Endothelial cell (in vitro differentiated cells): ENCODE data around the gene VPS18. TPM values are rescaled to one million over a fixed set of nuclear protein-coding genes. Genes with fewer than 3 reads are reported as not detected.

Experiments
- DNase-seq: peaks from one replicate; pipeline ENCODE4 v3.0.0; 2021; ENCODE audit warnings: low spot score
- H3K27ac Mint-ChIP-seq: one replicate; pipeline ENCODE4 v1.8.0; 2021; ENCODE audit warnings: mixed read lengths, inconsistent platforms; ENCODE audit not compliant: unreplicated experiment
- H3K27me3 Mint-ChIP-seq: one replicate; pipeline ENCODE4 v1.8.0; 2021; ENCODE audit warnings: mild to moderate bottlenecking, moderate library complexity, mixed read lengths, inconsistent platforms; ENCODE audit not compliant: unreplicated experiment
- H3K36me3 Mint-ChIP-seq: one replicate; pipeline ENCODE4 v1.8.0; 2021; ENCODE audit warnings: mild to moderate bottlenecking, low read depth, mixed read lengths, inconsistent platforms; ENCODE audit not compliant: unreplicated experiment
- H3K4me1 Mint-ChIP-seq: one replicate; pipeline ENCODE4 v1.8.0; 2021; ENCODE audit warnings: mild to moderate bottlenecking, mixed read lengths, inconsistent platforms; ENCODE audit not compliant: unreplicated experiment
- H3K4me3 Mint-ChIP-seq: one replicate; pipeline ENCODE4 v1.8.0; 2021; ENCODE audit warnings: mild to moderate bottlenecking, mixed read lengths, inconsistent platforms; ENCODE audit not compliant: unreplicated experiment
- H3K9me3 Mint-ChIP-seq: one replicate; pipeline ENCODE4 v1.8.0; 2021; ENCODE audit warnings: mixed read lengths, inconsistent platforms; ENCODE audit not compliant: unreplicated experiment
- total RNA-seq: library from RNA; stranded (reverse); fragmentation: NEBNext Ultra II Directional; extraction: Animal tissue kit (Norgen Biotek cat#: 25700); gene quantifications from one replicate; pipeline ENCODE4 v1.2.1, GENCODE V29; 2021; ENCODE audit not compliant: unreplicated experiment
- TF ChIP-seq, protein P1 (sequence below): fragments of 200-600 bp; sonication (generic); IDR thresholded peaks from one replicate; pipeline ENCODE4 v1.5.0; 2021; ENCODE audit warnings: antibody characterized with exemption; ENCODE audit not compliant: unreplicated experiment

VPS18 gene
- total RNA-seq, 1 donor from 2014 or later = 39.2 TPM

DNA sequence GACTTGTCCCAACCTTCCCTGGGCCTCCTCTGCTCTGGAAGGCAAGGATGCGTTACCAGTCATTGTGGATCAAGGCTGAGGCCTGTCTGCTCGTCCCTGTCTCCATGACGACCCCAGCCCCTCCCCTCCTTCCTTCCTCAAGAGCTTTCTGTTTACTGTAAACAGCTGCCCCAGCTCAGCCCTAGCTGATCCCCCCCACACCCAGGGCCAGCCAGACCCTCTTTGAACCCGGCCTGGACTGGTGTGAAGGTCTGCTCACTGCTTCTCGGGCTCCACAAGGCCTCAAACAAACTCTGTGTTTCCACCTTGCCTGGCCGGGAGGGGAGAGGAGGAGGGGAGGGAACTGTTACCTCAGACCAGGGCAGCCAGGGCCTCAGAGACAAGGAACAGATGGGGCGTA lies 16.9 kb downstream of the VPS18 start:
- TF ChIP-seq, protein P1, sequence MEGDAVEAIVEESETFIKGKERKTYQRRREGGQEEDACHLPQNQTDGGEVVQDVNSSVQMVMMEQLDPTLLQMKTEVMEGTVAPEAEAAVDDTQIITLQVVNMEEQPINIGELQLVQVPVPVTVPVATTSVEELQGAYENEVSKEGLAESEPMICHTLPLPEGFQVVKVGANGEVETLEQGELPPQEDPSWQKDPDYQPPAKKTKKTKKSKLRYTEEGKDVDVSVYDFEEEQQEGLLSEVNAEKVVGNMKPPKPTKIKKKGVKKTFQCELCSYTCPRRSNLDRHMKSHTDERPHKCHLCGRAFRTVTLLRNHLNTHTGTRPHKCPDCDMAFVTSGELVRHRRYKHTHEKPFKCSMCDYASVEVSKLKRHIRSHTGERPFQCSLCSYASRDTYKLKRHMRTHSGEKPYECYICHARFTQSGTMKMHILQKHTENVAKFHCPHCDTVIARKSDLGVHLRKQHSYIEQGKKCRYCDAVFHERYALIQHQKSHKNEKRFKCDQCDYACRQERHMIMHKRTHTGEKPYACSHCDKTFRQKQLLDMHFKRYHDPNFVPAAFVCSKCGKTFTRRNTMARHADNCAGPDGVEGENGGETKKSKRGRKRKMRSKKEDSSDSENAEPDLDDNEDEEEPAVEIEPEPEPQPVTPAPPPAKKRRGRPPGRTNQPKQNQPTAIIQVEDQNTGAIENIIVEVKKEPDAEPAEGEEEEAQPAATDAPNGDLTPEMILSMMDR = no peak

DNA sequence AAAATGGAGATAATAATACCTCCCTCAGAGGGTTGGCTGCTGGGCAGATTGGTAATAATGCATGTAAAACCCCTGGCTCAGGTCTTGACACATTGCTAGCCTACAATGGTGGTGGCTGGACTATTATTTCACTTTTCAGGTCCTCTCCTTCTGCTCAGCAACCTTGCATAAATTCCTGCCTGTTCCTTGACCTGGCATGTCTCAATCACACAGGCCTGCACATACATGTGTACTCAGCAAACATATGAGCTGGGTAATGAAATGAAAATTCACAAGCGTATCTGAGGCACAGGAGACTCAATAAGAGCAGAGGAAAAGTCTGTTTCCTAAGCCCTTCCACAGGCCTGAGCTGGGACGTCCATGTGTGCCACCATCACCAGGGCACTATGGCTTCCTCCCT lies 17.4 kb downstream of the VPS18 start:
- Mint-ChIP-seq H3K27ac (peak overlapping the region; percentile 97), H3K27me3 (peaks cover 31% of the 10 kb centered on the region), H3K4me1 (peaks cover 79% of the 10 kb centered on the region), H3K4me3 (no peak overlapping the region), H3K9me3 (no peaks in the 10 kb centered on the region), H3K36me3 (peaks cover 6% of the 10 kb centered on the region)
- TF ChIP-seq, protein P1 = no peak
- DNase-seq = no peak

More for the DNA sequence above, 16.9 kb downstream of the VPS18 start:
- Mint-ChIP-seq H3K4me1 (peaks cover 74% of the 10 kb centered on the region), H3K4me3 (peak overlapping the region; percentile 67), H3K27ac (peak overlapping the region; percentile 97), H3K27me3 (peaks cover 27% of the 10 kb centered on the region), H3K36me3 (peaks cover 6% of the 10 kb centered on the region), H3K9me3 (no peaks in the 10 kb centered on the region)
- no peak for DNase-seq

DNA sequence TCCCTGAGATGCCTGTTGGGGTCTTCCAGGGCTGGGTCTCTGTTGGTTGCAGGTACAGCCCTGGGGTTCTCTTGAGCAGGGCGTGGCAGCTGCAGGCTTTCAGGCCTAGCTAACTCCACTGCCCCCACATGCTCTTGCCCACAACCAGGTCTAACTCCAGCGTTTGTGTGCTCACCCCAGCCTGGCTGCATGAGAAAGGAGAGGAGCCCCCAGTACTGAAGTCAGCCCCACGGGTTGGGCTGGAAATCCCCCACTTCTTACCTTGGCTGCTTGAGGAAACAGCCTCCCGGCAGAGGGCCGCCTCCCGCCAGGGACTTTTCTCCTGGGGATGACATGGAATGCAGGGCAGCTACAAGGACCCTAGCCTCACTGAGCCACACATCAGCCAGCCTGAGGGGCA lies 18.2 kb downstream of the VPS18 start:
- H3K4me1 Mint-ChIP-seq = peaks cover 84% of the 10 kb centered on the region
- H3K36me3 Mint-ChIP-seq = peaks cover 6% of the 10 kb centered on the region
- peaks cover 36% of the 10 kb centered on the region for H3K27me3 Mint-ChIP-seq
- no peaks in the 10 kb centered on the region for H3K9me3 Mint-ChIP-seq
- no peak for DNase-seq
- H3K27ac Mint-ChIP-seq = no peak overlapping the region
- H3K4me3 Mint-ChIP-seq = no peak overlapping the region
- TF ChIP-seq, protein P1 = no peak

DNA sequence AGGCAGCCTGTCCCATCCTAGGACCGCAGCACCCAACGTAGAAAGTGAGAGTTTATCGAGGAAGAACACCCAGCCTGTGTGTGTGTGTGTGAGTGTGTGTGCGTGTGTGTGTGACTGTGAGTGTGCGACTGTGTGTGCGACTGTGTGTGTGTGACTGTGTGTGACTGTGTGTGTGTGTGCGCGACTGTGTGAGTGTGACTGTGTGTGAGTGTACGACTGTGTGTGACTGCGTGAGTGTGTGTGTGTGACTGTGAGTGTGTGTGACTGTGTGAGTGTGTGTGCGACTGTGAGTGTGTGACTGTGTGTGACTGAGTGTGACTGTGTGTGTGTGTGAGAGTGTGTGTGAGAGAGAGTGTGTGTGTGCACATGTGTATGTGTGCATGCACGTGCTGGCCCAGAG lies 19.8 kb downstream of the VPS18 start:
- Mint-ChIP-seq H3K4me3 (peak overlapping the region; percentile 85), H3K27me3 (peaks cover 40% of the 10 kb centered on the region), H3K9me3 (no peaks in the 10 kb centered on the region), H3K27ac (peak overlapping the region; percentile 93), H3K4me1 (peaks cover 81% of the 10 kb centered on the region), H3K36me3 (peaks cover 6% of the 10 kb centered on the region)
- DNase-seq = no peak
- TF ChIP-seq, protein P1 = no peak

DNA sequence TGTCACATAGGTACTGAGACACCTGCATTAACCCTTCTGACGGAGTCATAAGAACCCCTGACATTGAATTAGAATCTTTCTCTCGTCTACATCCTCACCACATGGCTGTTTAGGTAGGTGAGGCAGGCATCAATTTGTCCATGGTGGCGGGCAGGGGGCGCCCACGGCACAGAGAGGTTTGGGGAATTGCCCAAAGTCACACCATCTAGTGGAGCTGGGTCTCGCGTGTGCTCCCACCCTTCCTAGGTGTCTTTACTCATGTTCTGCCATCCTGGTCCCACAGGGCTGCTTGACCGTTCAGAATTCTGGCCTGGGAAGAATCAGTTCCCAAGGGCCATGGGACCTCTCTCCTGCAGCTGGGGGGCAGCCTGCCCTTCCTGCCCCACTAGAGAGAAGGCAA lies 20.2 kb downstream of the VPS18 start:
- Mint-ChIP-seq H3K27ac (peak overlapping the region; percentile 93), H3K36me3 (peaks cover 6% of the 10 kb centered on the region), H3K4me1 (peaks cover 79% of the 10 kb centered on the region), H3K4me3 (peak overlapping the region; percentile 85), H3K27me3 (peaks cover 36% of the 10 kb centered on the region), H3K9me3 (no peaks in the 10 kb centered on the region)
- DNase-seq = no peak
- TF ChIP-seq, protein P1 = no peak
